Pancreas (tissue), 10 donors: ENCODE data around the gene CACNA2D3. TPM values are rescaled to one million over a fixed set of nuclear protein-coding genes. Genes with fewer than 3 reads are reported as not detected.

ENCODE experiments used
- ATAC-seq, 4 donors: fragments of 200-7000 bp; cut with Tn5 transposase; one replicate each; pipeline versions ENCODE4 v1.8.0 to v1.9.1; 2020; ENCODE audit warnings: mild to moderate bottlenecking in 4 of 4, moderate library complexity in 4 of 4
- DNase-seq, 6 donors: peaks; one replicate each; pipeline ENCODE4 v3.0.0-alpha.2; 2020
- FAIRE-seq: peaks from 2 replicates; lab custom pipeline; 2012; peaks lifted over from hg19 to GRCh38; lab: Jason Lieb, UNC
- H3K27ac ChIP-seq, 4 donors: fragments of 200-600 bp; sonication (generic); 1 replicate in 3 of 4; 2 replicates in 1 of 4; pipeline versions ENCODE4 v1.5.0 to v1.8.0; 2020
- H3K27me3 ChIP-seq, 4 donors: fragments of 200-600 bp; one replicate each; pipeline ENCODE4 v1.8.0; 2021
- H3K36me3 ChIP-seq, 3 donors: fragments of 200-600 bp; sonication (generic) in 1 of 3; one replicate each; pipeline versions ENCODE4 v1.5.0 to v1.8.0; 2020 to 2021
- H3K4me1 ChIP-seq, 3 donors: fragments of 200-600 bp; one replicate each; pipeline ENCODE4 v1.8.0; 2021
- H3K4me3 ChIP-seq, 4 donors: fragments of 200-600 bp; sonication (generic) in 2 of 4; one replicate each; pipeline versions ENCODE4 v1.5.0 to v1.8.0; 2020 to 2021
- H3K9me3 ChIP-seq, 4 donors: fragments of 200-600 bp; one replicate each; pipeline ENCODE4 v1.8.0; 2021
- CTCF ChIP-seq, 4 donors: fragments of 200-600 bp; sonication (generic) in 3 of 4; IDR thresholded peaks; one replicate each; pipeline versions ENCODE4 v1.5.0 to v1.8.0; 2021; ENCODE audit warnings: antibody characterized with exemption in 4 of 4
- WGBS, 2 donors: extraction: QIAGEN DNeasy Blood & Tissue Kit; methylation state at CpG; one replicate each; pipeline ENCODE4 v1.1.7; 2013; 5-methylcytosine and 5-hydroxymethylcytosine counted together
- intact Hi-C, 3 donors: fragments of 100-400 bp; cut with DNase I; formaldehyde crosslinking; loops; one replicate each; pipeline versions ENCODE4 v1.11.1 to v1.14.2; 2022
- polyA plus RNA-seq, 2 donors: library from polyadenylated mRNA; stranded (reverse); fragments of 200-250 nt; gene quantifications; one replicate each; pipeline ENCODE4 v1.2.3, GENCODE V29; 2013
- total RNA-seq, 6 donors: library from RNA; stranded (reverse); fragmentation: NEBNext Ultra II Directional in 4 of 6; extraction: Animal tissue kit (Norgen Biotek cat#: 25700) in 4 of 6; gene quantifications; one replicate each; pipeline versions ENCODE4 v1.2.1 to v1.2.4, GENCODE V29; 2021 to 2023
- donor health status: healthy with polysubstance abuse.
- donor health status: DM: no; HTN: no; CAD: no; lungs with moderate emphysema.
- donor health status: DM: no; HTN: no; CAD: no.
- donor health status: control.
- donor health status: control.
- donor health status: Bipolar disorder and iron deficiency.
- donor health status: DM: yes; HTN: yes; CAD: no.
- donor health status: DM: no; HTN: no; CAD: no.
- donor health status: DM: no; HTN: no; CAD: no.
- donor health status: DM: yes; HTN: yes; CAD: no.

Gene CACNA2D3
- total and polyA plus RNA-seq, 8 donors, result 0.19 to 0.75 (median 0.37) TPM; not detected in 2

GRCh38 chr3:54758461-54758860 lies 636.1 kb downstream of the CACNA2D3 start:
- no peak overlapping the region for H3K4me3 ChIP-seq
- FAIRE-seq (no peak), ATAC-seq (no peak)

GRCh38 chr3:54759166-54759565 lies 636.8 kb downstream of the CACNA2D3 start:
- no peak for TF ChIP-seq CTCF (IDR thresholded peaks at IDR 0.05)
- no peaks in the 10 kb centered on the region for H3K4me1 ChIP-seq
- 45 to 53% methylated on average over 2 of the region's 2 CpGs for WGBS, 2 donors

More at GRCh38 chr3:54758461-54758860, 636.1 kb downstream of the CACNA2D3 start:
- intact Hi-C loops, result no loop called here
- no peak for DNase-seq
- Histone ChIP-seq H3K36me3 (no peaks in the 10 kb centered on the region), H3K9me3 (no peaks in the 10 kb centered on the region), H3K27me3 (peaks cover 0 to 2% (median 0%) of the 10 kb centered on the region in 4 donors), H3K4me1 (no peaks in the 10 kb centered on the region), H3K27ac (no peak overlapping the region)
- no peak for TF ChIP-seq CTCF (IDR thresholded peaks at IDR 0.05)
- 86 to 92% methylated on average over 3 of the region's 3 CpGs for WGBS, 2 donors

GRCh38 chr3:54760201-54760600 lies 637.8 kb downstream of the CACNA2D3 start:
- WGBS, 2 donors, result 91 to 100% methylated on average over 2 of the region's 2 CpGs
- no peak for TF ChIP-seq CTCF (IDR thresholded peaks at IDR 0.05)
- no peak overlapping the region for H3K27ac ChIP-seq
- ATAC-seq, result no peak
- no peaks in the 10 kb centered on the region for H3K4me1 ChIP-seq
- no peaks in the 10 kb centered on the region for H3K27me3 ChIP-seq
- FAIRE-seq, result no peak
- no peak for DNase-seq
- H3K4me3 ChIP-seq, result no peak overlapping the region
- no peaks in the 10 kb centered on the region for H3K9me3 ChIP-seq
- intact Hi-C loops, result no loop called here
- H3K36me3 ChIP-seq, result no peaks in the 10 kb centered on the region

More at GRCh38 chr3:54759166-54759565, 636.8 kb downstream of the CACNA2D3 start:
- H3K27ac ChIP-seq, result no peak overlapping the region
- no peaks in the 10 kb centered on the region for H3K27me3 ChIP-seq
- no peak for FAIRE-seq
- H3K4me3 ChIP-seq, result no peak overlapping the region
- no peaks in the 10 kb centered on the region for H3K36me3 ChIP-seq
- intact Hi-C loops, result no loop called here
- no peak for DNase-seq
- H3K9me3 ChIP-seq, result no peaks in the 10 kb centered on the region
- ATAC-seq, result no peak

GRCh38 chr3:54761637-54762036 lies 639.3 kb downstream of the CACNA2D3 start:
- TF ChIP-seq CTCF (IDR thresholded peaks at IDR 0.05), result no peak
- intact Hi-C loops, result no loop called here
- 59 to 80% methylated on average over 1 of the region's 1 CpG for WGBS, 2 donors
- Histone ChIP-seq H3K36me3 (no peaks in the 10 kb centered on the region), H3K9me3 (no peaks in the 10 kb centered on the region), H3K27me3 (peaks cover 0 to 7% (median 0%) of the 10 kb centered on the region in 4 donors), H3K27ac (no peak overlapping the region), H3K4me3 (no peak overlapping the region), H3K4me1 (no peaks in the 10 kb centered on the region)
- ATAC-seq (no peak), FAIRE-seq (no peak), DNase-seq (no peak)

GRCh38 chr3:54764911-54765310 lies 642.6 kb downstream of the CACNA2D3 start:
- ATAC-seq (no peak), FAIRE-seq (no peak)

More at GRCh38 chr3:54764911-54765310, 642.6 kb downstream of the CACNA2D3 start:
- no peak for DNase-seq
- intact Hi-C loops, result no loop called here
- TF ChIP-seq CTCF (IDR thresholded peaks at IDR 0.05), result no peak
- Histone ChIP-seq H3K4me3 (no peak overlapping the region), H3K27ac (no peak overlapping the region), H3K9me3 (no peaks in the 10 kb centered on the region), H3K27me3 (peaks cover 0 to 7% (median 0%) of the 10 kb centered on the region in 4 donors), H3K36me3 (no peaks in the 10 kb centered on the region), H3K4me1 (no peaks in the 10 kb centered on the region)
